GM23248 (cell line): Measurements from ENCODE around the gene RRAS2. TPM values are rescaled to one million over a fixed set of nuclear protein-coding genes. Genes with fewer than 3 reads are reported as not detected.

Experiments
- DNase-seq: peaks from one replicate; pipeline ENCODE4 v3.0.0-alpha.2; 2015
- H2AFZ ChIP-seq: fragments of 200-600 bp; sonication (generic); 2 replicates; pipeline ENCODE4 v1.6.1; 2016; ENCODE audit warnings: antibody characterized with exemption
- H3F3A ChIP-seq: fragments of 200-600 bp; sonication (generic); 2 replicates; pipeline ENCODE4 v1.6.1; 2016; ENCODE audit warnings: mild to moderate bottlenecking, antibody characterized with exemption, mixed run types; ENCODE audit not compliant: insufficient read depth
- H3K27ac ChIP-seq: fragments of 200-600 bp; sonication (generic); 2 replicates; pipeline ENCODE4 v1.5.1; 2016; ENCODE audit warnings: mild to moderate bottlenecking
- H3K27me3 ChIP-seq: fragments of 200-600 bp; sonication (generic); replicated peaks from 2 replicates; pipeline ENCODE4 v1.6.1; 2016; ENCODE audit warnings: mild to moderate bottlenecking; ENCODE audit not compliant: insufficient read depth
- H3K36me3 ChIP-seq: fragments of 200-600 bp; sonication (generic); 2 replicates; pipeline ENCODE4 v1.6.1; 2016; ENCODE audit warnings: low read depth, mild to moderate bottlenecking
- H3K4me1 ChIP-seq: fragments of 200-600 bp; sonication (generic); 2 replicates; pipeline ENCODE4 v1.6.1; 2016; ENCODE audit warnings: mild to moderate bottlenecking; ENCODE audit not compliant: insufficient read depth
- H3K4me2 ChIP-seq: fragments of 200-600 bp; sonication (generic); one replicate; pipeline ENCODE4 v1.6.1; 2016; ENCODE audit warnings: mild to moderate bottlenecking; ENCODE audit not compliant: unreplicated experiment
- H3K4me3 ChIP-seq: fragments of 200-600 bp; sonication (generic); 2 replicates; pipeline ENCODE4 v1.5.1; 2016; ENCODE audit warnings: mild to moderate bottlenecking
- H3K79me2 ChIP-seq: fragments of 200-600 bp; sonication (generic); 2 replicates; pipeline ENCODE4 v1.6.1; 2016; ENCODE audit warnings: mild to moderate bottlenecking; ENCODE audit not compliant: insufficient read depth
- H3K9ac ChIP-seq: fragments of 200-600 bp; sonication (generic); 2 replicates; pipeline ENCODE4 v1.6.1; 2016; ENCODE audit warnings: mild to moderate bottlenecking
- H3K9me2 ChIP-seq: fragments of 200-600 bp; sonication (generic); 2 replicates; pipeline ENCODE4 v1.6.1; 2016; ENCODE audit warnings: mixed run types, mild to moderate bottlenecking, moderate library complexity; ENCODE audit not compliant: insufficient read depth
- H3K9me3 ChIP-seq: fragments of 200-600 bp; sonication (generic); one replicate; pipeline ENCODE4 v1.6.1; 2017; ENCODE audit warnings: low read depth
- H4K20me1 ChIP-seq: fragments of 200-600 bp; sonication (generic); 2 replicates; pipeline ENCODE4 v1.6.0; 2016; ENCODE audit not compliant: insufficient read depth
- EZH2 ChIP-seq: fragments of 200-600 bp; sonication (generic); IDR thresholded peaks from 2 replicates; pipeline ENCODE4 v1.6.1; 2018; ENCODE audit warnings: antibody characterized with exemption, mild to moderate bottlenecking; ENCODE audit not compliant: insufficient read depth, poor library complexity, severe bottlenecking
- EZH2phosphoT487 ChIP-seq: fragments of 200-600 bp; sonication (generic); IDR thresholded peaks from 2 replicates; pipeline ENCODE4 v1.6.1; 2018; ENCODE audit warnings: antibody characterized with exemption, moderate library complexity, mild to moderate bottlenecking, low read depth; ENCODE audit not compliant: insufficient read depth
- WGBS, 2 experiments: methylation state at CpG; one replicate each; pipeline ENCODE4 v1.1.6; 2015 to 2017; ENCODE audit warnings: low lambda C conversion rate in 2 of 2, low coverage in 1 of 2; ENCODE audit errors: missing lambda C conversion rate in 2 of 2; 5-methylcytosine and 5-hydroxymethylcytosine counted together
- in situ Hi-C: fragments of 300-500 bp; cut with MboI; formaldehyde crosslinking; loops from 2 replicates; pipeline ENCODE4 v1.15.0; 2020
- polyA plus RNA-seq: library from polyadenylated mRNA; unstranded; fragments of >200 nt; fragmentation: Nextera tagmentation; extraction: Ambion mirVana; gene quantifications from 2 replicates; pipeline ENCODE4 v1.2.1, GENCODE V29; 2016
- total RNA-seq: library from RNA; depleted of rRNA; stranded (reverse); fragments of >200 nt; shearing (Covaris generic); gene quantifications from 2 replicates; pipeline ENCODE4 v1.2.3, GENCODE V29; 2014

The RRAS2 gene
- total and polyA plus RNA-seq, 2 experiments from 2014 or later = 268 to 382 TPM

DNA sequence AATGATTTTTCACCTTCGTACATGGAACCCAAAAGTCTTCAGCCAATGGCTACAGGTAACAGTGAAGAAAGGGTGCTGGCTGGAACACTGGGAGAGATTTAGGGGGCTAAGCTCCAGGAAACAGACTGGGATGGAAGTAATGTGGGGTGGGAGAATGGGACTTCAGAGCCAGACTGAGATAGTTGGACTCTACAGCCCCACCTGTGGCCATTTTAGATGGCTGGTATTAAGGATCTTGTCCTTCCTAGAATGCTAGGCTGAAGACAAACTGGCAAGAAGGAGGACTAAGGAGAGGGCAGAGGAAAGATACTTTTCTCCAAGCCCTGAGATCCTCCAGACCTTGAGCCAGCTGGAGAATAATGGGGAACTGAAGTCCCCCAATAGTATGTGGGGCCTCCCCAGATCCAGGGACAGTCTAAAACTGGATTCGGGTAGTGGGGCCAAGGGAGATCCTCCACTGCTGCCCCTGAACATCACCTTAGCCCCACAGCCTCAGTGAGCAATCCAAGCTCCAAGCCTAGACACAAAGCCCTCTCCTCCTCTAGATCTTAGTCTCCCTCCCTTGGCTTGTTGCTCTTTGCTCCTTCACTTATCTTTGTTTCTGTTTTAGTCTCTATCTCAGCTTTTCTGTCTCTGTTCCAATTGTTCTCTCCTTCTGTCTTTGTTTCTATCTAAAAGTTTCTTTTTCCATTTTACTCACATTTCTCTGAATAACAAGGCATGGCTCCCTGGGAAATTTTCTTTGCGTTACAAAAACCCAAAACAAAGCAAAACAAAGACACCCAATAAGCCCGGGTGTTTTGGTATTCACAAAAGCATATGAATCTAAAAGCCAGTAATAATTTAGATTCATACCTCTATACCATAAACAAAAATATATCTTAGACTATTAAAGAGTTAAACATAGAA lies 16.2 kb upstream of the RRAS2 start:
- Histone ChIP-seq H3K27ac (peak overlapping the region; percentile 67), H3K4me3 (no peak overlapping the region), H3K27me3 (no peaks in the 10 kb centered on the region), H3F3A (peaks cover 29% of the 10 kb centered on the region), H3K9ac (no peak overlapping the region), H3K9me3 (no peaks in the 10 kb centered on the region), H3K4me1 (peaks cover 43% of the 10 kb centered on the region), H3K9me2 (no peaks in the 10 kb centered on the region), H4K20me1 (no peaks in the 10 kb centered on the region), H3K4me2 (peak overlapping the region; percentile 49), H3K79me2 (no peaks in the 10 kb centered on the region), H2AFZ (no peak overlapping the region), H3K36me3 (no peaks in the 10 kb centered on the region)
- 80 to 83% methylated on average over 4 of the region's 4 CpGs for WGBS, 2 experiments
- TF ChIP-seq EZH2 (no peak), EZH2phosphoT487 (no peak)
- in situ Hi-C loops = no loop called here
- no peak for DNase-seq

DNA sequence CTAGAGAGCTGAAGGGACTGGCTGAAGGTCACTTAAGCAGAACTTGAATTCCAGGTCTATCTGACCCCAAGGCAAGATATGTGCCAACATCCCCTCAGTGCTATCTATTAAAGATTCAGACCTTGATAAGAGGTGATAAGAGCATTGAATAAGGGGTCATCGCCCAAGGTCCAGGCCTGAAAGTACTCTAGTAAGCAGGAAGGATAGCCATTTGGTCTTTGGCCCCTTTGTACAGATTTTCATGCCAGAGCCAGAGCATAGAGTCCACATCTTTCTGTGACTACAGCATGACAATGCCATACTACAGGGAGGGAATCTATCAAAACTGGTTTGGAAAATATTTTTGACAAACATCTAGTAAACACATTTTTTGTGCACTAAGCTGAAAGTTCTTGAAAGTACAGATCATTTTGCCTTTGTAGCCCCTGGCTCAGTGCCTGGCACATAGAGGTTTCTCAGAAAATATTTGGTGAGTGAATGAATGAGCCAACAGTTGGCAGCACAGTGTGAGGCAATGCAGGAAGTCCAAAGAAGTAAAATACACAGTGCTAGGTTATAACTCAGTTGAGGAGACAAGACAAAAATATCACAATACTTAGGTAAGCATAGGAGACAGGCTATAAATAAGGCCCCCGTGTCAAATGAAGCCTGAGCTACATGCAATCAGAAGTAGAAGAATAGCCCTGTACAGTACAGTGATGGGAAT lies 15.1 kb upstream of the RRAS2 start:
- H3K9me3 ChIP-seq = no peaks in the 10 kb centered on the region
- H3K4me3 ChIP-seq = no peak overlapping the region; the same call in 1 of the 2 replicates
- 43 to 48% methylated on average over 2 of the region's 2 CpGs for WGBS, 2 experiments
- no peak overlapping the region for H2AFZ ChIP-seq
- H3K9ac ChIP-seq = peak overlapping the region; percentile 27; the same call in 1 of the 2 replicates
- H3K27me3 ChIP-seq = no peaks in the 10 kb centered on the region
- in situ Hi-C loops = no loop called here
- H4K20me1 ChIP-seq = no peaks in the 10 kb centered on the region
- TF ChIP-seq EZH2phosphoT487 = no peak
- TF ChIP-seq EZH2 = no peak
- no peaks in the 10 kb centered on the region for H3K36me3 ChIP-seq
- no peaks in the 10 kb centered on the region for H3K79me2 ChIP-seq
- peak overlapping the region; percentile 49 for H3K4me2 ChIP-seq
- no peaks in the 10 kb centered on the region for H3K9me2 ChIP-seq
- DNase-seq = peak; percentile 91
- H3K4me1 ChIP-seq = peaks cover 46% of the 10 kb centered on the region
- peaks cover 23% of the 10 kb centered on the region for H3F3A ChIP-seq
- peak overlapping the region; percentile 67 for H3K27ac ChIP-seq

DNA sequence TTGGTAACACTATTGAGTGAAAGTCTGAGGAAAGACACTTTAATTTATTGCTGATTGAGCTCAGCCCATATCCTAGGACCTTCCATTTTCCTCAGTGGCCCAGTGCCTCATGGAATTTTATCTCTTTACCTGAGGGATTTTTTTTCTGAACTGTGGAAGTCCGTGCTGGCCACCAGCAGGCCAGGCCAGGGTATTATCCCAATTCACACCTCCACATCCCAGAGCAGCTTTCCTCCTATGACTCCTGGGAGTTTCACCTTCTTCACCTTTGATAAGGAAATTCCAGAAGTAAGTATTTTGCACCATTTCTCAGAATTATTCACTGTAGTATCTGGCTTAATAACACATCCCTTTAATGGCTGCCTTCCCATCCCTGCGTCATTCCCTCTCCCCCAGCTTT lies 13.0 kb upstream of the RRAS2 start:
- no peaks in the 10 kb centered on the region for H3K36me3 ChIP-seq
- H4K20me1 ChIP-seq = no peaks in the 10 kb centered on the region
- no peak overlapping the region for H3K9ac ChIP-seq
- no peaks in the 10 kb centered on the region for H3K27me3 ChIP-seq
- TF ChIP-seq EZH2phosphoT487 (no peak), EZH2 (no peak)
- H3K79me2 ChIP-seq = no peaks in the 10 kb centered on the region
- H3K9me3 ChIP-seq = no peaks in the 10 kb centered on the region
- no peak overlapping the region for H3K27ac ChIP-seq
- peaks cover 23% of the 10 kb centered on the region for H3F3A ChIP-seq
- no peaks in the 10 kb centered on the region for H3K9me2 ChIP-seq
- peaks cover 42% of the 10 kb centered on the region for H3K4me1 ChIP-seq
- no peak for DNase-seq
- in situ Hi-C loops = no loop called here
- no peak overlapping the region for H3K4me2 ChIP-seq
- H3K4me3 ChIP-seq = no peak overlapping the region
- H2AFZ ChIP-seq = no peak overlapping the region
- 100% methylated on average over 2 of the region's 2 CpGs for WGBS, 2 experiments

DNA sequence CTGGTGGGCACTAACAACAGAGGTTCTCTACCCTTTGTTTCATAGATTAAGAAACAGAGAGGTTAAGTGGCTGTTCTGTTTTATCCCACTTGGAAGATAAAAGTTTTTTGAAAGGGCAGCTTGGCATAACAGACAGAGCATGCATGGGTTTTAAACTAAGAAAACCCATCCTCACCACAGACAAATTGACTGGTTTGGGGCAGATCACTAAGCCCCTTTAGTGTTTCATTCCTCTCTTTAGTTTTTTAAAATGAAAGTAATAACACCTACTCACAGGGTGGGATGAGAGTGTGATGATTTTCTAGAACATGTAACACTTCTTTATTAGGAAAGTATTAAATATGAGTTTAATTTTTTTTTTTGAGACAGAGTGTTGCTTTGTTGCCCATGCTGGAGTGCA lies 12.3 kb upstream of the RRAS2 start:
- Histone ChIP-seq H3K27ac (no peak overlapping the region), H3K9me3 (no peaks in the 10 kb centered on the region), H3K9me2 (no peaks in the 10 kb centered on the region), H2AFZ (no peak overlapping the region), H3K27me3 (no peaks in the 10 kb centered on the region), H3K4me1 (peaks cover 37% of the 10 kb centered on the region), H3K36me3 (no peaks in the 10 kb centered on the region), H4K20me1 (no peaks in the 10 kb centered on the region), H3K79me2 (no peaks in the 10 kb centered on the region), H3K9ac (no peak overlapping the region), H3K4me3 (no peak overlapping the region), H3F3A (peaks cover 23% of the 10 kb centered on the region), H3K4me2 (no peak overlapping the region)
- DNase-seq = no peak
- in situ Hi-C loops = no loop called here
- TF ChIP-seq EZH2 = no peak
- TF ChIP-seq EZH2phosphoT487 = no peak
